GM19239 (cell line): ENCODE measurements around the gene RTN4RL1.

Source experiments
- DNase-seq: peaks from one replicate; pipeline ENCODE4 v3.0.0; 2011; ENCODE audit warnings: low spot score; ENCODE audit not compliant: insufficient read length
- FAIRE-seq: peaks from 2 replicates; lab custom pipeline; 2011; peaks lifted over from hg19 to GRCh38; lab: Jason Lieb, UNC

The RTN4RL1 gene

DNA sequence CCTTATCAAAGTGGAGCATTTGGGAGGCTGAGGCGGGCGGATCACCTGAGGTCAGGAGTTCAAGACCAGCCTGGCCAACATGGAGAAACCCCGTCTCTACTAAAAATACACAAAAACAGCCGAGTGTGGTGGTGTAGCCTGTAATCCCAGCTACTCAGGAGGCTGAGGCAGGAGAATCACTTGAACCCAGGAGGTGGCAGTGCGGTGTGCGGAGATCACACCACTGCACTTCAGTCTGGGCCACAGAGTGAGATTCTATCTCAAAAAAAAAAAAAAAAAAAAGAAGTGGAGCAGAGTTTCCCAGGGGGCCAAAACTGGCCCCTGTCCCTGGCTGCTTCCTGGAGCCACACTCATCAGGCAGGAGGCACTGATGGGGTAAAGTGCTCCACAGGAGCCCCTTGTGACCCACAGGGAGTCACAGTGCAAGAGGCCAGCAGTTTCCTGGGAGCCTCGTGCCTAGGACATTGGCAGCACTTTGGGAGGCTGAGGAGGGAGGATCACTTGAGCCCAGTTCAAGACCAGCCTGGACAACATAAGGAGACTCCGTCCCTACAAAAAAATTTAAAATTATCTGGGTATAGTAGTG lies 44.4 kb downstream of the RTN4RL1 start:
- DNase-seq (no peak), FAIRE-seq (no peak)

DNA sequence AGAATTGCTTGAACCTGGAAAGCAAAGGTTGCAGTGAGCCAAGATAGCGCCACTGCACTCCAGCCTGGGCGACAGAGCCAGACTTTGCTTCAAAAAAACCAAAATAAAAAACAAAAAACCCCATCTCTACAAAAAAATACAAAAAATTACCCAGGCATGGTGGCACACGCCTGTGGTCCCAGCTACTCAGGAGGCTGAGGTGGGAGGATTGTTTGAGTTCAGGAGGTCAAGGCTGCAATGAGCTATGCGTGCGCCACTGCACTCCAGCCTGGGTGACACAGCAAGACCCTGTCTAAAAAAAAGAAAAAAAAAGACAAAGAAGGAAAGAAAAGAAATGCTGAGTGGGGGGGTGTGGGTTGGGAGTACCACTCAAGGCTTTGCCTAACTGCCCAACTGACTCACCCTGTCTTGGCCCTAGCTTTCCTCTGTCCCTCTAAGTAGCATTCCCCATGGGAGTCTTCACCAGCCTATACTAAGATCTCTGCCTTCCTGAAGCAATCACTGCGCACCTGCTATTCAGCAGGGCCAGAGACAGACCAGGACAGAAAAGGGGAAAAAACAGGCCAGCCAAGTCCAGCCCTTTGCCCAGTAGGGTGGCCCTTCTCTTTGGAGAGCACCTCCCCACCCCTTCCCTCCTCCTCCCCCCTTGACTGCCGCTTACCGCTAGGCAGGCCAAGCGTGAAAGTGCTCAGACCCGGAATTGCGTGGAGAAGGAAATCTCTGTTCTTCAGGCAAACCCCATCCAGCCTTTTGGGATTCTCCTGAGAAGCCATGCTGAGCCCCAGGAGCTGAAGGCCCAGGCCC lies 45.8 kb downstream of the RTN4RL1 start:
- FAIRE-seq (no peak), DNase-seq (no peak)

DNA sequence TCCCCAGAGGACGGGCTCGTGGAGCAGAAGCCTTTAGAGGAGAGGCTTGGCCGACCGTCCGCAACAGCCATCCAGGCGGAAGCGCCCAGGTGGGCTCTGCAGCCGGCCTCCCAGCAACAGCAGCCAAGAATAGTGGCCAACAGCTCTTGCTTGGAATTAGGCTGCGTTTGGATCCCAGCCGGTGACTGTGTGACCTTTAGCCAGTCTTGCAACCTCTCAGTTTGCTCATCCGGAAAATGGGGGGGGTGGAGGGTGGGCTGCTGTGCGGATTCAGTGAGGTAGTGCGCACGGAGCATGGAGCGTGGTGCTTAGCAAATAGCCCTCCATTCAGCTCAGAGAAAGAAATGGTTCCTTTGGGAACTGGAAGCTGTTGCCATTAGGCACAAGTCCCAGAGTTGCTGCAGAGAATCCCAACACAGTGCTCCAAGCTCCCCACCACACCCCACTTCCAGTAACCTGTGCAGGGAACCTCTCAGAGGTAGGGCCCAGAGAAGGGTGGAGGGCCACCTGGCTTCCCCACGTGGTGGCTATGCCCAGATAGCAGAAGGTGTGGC lies 46.7 kb downstream of the RTN4RL1 start:
- no peak for FAIRE-seq

DNA sequence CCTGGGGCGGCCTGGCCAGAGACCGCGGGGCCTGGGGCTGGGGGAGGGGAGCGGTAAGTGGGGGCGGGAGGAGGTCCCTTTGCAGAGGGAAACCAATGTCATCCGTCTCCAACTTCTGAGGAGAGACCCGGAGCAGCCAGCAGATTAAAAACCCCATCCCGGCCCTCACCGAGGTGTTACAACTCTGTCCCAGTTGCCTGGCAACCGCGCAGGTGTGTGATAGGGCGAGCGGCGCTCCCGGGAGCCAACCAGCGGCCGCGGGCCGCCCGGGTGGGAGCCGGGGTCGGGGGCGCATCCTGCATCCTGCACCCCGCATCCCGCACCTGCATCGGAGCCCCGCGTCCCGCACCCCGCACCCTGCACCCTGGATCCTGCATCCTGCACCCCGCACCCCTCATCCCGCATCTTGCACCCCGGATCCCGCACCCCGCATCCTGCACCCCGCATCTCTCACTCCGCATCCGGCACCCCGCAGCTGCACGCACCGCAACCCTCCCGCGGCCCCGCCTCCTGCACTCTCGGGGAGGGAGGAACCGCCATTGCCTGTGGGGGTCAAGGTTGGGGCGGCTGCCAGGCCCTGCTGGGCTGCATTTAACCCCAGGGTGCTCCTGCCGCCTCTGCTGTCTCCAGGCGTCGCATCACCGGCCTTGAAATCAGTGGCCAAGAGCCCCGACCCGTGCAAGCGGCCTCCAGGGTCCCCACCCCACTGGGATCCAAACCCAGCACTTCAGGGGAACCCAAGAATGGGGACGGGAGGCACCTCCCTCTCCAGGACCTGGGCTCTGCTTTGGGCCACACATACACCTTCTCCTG lies 47.3 kb downstream of the RTN4RL1 start:
- DNase-seq (no peak), FAIRE-seq (no peak)

More for the DNA sequence above, 46.7 kb downstream of the RTN4RL1 start:
- no peak for DNase-seq

DNA sequence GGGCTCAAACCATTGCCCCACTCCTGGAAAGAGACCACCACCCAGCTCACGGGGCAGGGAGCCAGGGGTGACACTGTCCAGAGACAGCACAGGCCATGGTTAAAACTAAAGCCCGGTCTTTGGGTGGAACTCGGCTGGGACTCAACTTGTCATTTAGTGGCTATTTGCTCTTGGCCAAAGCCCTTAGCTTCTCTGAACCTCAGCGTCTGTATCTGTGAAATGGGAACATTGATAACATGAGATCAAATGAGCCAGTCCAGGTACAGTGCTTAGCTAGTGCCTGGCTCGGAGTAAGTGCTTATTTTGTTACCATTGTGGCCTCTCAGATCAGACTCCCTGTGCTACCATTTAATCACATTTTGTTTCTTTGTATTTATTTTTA lies 48.5 kb downstream of the RTN4RL1 start:
- FAIRE-seq, result no peak
- no peak for DNase-seq

DNA sequence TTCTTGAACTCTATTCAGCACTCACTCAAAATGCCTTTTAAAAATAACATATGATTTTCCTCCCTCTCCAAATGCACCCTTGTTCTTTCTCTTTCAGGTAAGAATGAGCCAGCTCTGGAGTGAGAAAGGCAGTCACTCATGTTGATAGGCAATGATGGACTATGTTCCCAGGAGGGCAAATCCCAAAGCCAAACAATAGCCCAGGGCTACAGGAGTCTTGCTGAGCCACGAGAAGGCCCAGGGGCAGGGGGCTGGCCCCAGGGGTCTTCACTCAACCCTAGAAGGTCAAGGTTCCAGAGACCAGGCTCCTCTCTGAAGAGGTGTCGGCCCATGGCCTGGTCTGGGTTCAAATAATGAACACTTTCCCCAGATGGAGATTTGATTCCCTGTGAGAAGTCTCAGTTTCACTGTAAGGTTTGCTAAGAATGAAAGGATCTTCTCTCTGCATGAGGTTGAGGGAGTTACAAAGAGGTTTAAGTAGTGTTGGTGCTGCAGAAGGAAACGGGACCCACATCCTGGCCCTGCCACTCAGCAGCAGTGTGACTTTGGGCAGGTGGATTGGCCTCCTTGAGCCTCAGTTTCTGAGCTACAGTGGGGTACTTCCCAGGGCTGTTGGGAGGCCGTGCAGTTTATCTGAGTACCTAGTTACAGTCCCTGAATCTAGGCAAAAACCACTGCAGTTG lies 49.0 kb downstream of the RTN4RL1 start:
- DNase-seq (no peak), FAIRE-seq (no peak)

DNA sequence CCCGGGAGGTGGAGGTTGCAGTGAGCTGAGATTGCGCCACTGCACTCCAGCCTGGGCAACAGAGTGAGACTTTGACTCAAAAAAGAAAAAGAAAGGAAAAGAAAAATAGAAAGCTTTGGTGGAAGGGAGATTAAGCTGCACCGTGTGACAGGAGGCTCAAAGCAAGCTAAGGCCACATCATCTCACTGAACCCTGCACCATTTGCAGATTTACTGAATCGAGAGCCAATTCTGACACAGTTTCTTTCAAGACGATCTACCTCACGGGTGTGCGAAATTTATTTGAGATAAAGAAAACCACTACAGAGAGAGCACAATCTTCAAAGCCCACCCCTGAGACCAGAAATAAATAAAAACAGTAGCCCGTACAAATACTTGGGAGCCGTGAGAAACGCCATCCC lies 49.6 kb downstream of the RTN4RL1 start:
- no peak for DNase-seq
- FAIRE-seq, result no peak

DNA sequence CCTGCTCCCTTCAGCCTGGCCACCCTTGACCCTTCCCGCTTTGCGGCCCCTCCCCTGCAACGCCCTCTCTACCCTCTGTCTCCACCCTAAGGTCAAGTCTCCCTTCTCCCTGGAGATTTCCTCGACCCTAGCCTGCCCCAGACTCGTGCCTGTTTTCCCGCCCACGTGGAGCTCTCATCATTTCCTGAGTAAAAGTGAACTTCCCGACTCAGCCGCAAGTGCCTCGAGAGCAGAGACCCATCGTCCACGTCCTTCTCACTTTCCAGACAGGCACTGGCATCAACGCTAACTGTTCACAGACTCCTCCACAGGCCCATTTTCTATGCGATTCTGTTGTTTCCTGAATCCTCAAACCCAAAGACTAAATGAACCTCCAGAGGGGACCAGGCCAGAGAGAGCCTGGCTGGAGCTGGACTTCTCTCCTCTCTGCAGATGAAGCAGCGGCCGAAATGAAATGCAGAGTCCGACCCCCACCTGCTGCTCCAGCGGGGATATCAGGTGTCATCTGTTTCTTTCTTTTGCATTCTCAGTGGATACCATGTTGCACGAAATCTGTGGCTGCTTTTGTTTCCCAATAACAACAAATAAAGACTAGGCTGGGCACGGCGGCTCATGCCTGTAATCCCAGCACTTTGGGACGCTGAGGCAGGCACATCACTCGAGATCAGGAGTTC lies 52.5 kb downstream of the RTN4RL1 start:
- FAIRE-seq (no peak), DNase-seq (no peak)

DNA sequence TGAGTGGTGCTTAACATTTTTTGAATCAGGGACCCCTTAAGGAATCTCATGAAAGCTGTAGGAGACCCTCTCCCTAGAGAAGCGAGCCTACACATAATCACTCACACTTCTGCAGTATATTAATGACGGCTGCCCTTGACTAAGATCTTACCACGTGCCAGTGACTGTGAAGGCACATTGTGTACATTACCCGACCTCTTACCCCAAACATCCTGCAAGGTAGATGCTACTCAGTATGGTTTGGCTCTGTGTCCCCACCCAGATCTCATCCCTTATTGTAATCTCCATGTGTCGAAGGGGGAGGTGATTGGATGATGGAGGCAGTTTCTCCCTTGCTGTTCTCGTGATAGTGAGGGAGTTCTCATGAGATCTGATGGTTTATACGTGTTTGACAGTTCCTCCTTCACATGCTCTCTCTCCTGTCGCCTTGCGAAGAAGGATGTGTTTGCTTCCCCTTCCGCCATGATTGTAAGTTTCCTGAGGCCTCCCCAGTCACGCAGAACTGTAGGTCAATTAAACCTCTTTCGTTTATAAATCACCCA lies 54.2 kb downstream of the RTN4RL1 start:
- FAIRE-seq, result no peak
- DNase-seq, result no peak

DNA sequence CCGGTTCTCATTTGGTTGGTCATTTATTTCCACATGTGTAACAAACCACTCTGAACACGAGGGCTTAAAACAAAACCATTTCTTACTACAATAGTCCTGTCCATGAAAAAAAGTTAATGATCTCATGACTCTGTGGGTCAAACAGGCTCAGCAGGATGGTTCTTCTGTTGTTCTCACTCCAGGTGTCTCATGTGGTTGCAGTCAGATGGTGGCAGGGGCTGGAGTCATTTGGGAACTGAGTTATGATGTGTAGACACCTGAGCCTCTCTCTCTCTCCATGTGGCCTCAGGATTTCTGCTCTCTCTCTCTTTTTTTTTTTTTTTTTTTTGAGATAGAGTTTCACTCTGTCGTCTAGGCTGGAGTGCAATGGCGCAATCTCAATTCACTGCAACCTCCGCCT lies 55.4 kb downstream of the RTN4RL1 start:
- FAIRE-seq, result no peak
- DNase-seq, result no peak

DNA sequence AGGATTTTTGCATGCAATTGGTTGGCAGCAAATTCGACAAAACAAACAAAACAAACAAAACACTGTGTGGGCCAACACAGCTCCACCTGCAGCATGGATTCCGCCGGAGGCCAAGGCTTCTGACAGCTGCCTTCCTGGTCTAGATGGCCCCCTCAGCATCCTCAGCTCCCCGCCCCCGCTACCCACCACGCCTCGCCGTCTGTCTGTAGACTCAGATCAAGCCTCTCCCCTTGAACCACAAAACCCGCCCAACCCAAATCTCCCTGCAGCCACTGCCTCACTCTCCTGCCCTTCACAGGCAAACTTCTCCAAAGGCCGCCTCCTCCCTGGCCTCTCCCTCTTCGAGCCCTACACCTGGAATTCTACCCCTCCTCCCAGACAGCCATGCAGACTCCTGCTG lies 57.9 kb downstream of the RTN4RL1 start:
- FAIRE-seq, result no peak
- DNase-seq, result no peak

DNA sequence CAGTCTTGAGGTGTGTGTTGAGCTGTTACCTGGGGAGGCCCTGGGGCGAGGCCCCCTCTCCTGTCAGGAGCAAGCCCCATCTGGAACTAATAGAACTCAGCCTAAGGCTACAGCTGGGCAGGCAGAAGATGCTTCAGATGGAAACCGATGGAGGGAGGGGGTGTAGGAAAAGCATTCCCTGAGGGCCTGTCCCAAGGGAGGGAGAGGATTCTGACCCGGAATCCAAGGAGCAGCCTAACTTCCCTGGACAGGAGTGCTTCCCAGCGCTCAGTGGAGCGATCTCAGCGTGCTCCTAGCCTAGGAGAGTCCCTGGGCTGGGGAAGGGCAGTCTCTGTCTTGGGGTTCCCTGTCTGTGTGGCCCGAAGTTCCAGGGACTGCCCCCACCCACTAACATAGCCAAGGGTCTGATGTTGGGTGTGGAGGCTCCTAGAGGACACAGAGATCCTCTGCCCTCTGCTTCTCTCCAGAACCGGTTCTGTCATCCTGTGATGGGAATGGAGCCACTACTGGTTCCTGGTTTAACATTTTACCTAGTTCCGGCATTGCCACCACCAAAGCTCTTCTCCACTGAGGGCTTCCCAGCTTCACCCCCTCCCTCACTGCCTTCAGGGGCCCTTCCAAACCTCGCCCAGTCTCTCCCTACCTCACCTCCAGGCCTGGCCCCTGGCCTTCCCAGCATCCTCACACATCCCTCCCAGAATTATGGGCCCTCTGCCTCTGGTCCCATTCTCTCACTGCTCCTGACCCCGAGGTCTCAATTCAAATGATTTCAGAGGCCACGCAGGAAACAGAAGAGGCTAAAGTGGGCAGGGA lies 58.7 kb downstream of the RTN4RL1 start:
- DNase-seq (no peak), FAIRE-seq (no peak)

DNA sequence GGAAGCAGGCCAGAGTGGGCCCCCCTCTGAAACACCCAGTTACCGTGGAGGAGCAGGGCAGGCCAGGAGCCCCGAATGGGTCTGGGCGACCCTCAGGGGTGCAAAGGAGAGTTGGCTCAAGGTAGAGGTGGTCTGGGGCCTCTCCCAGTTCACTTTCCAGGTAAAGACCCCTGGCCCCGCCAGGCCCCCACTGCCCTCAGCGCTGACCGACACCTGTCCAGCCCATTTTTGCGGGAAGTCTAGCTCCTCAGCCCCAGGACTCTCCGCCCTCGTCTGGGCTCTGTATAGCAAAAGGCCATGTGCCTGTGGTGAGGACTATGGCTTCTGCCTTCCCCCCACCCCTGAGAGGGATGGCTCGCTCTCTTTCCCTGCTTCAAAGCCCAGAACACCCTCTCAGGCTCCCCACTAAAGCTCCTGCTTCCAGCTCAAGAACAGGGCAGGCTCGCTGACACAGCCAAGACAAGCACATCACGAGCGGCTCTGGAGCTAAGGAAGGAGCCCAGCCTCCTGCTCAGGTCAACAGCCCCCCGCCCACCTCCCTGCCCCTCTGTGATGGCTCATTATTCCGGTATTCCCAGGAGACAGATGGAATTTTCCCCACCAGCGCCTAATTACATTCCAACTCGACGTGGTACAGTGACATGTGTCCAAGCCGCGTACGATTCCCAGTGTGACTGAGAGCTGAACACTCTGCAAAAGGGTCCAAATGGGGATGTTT lies 59.4 kb downstream of the RTN4RL1 start:
- FAIRE-seq, result no peak
- DNase-seq, result no peak

DNA sequence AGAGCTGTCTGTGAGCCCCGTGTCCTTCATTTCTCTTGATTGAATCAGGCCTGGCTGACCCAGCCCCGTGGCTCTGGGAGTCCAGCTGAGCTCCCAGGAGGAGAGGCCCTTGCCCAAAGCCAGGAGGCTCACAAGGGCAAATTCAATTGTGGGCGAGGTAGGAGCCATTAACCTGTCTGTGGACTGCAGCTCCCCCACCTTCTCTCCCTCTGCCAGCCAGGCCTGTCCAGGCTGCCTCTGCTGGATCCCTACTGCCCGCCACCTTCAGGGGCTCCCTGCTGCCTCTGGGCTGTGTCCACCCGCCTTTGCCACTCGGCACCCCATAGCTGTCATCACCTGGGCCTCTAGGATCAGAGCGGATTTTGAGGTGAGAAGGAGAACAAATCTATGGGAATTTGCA lies 61.9 kb downstream of the RTN4RL1 start:
- FAIRE-seq, result no peak

DNA sequence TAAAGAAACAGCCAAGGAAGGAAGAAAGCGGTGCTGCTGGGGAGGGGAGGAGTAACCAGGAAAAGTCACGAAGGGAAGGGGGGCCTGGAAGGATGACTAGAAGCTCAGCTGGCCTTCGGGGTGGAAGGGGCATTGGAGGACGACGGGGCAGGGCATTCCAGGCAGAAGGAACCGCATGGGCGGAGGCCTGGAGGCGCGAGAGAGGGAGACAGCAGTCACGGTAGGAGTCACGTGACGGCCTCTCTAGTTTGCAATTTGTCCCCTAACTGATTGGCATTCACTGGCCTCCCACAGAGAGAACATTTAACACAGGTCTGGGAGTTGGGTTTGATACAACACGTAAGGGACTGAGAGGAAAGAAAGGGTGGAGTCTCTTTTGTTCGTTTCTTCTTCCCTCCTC lies 63.9 kb downstream of the RTN4RL1 start:
- FAIRE-seq, result no peak
- no peak for DNase-seq

More for the DNA sequence above, 61.9 kb downstream of the RTN4RL1 start:
- no peak for DNase-seq

DNA sequence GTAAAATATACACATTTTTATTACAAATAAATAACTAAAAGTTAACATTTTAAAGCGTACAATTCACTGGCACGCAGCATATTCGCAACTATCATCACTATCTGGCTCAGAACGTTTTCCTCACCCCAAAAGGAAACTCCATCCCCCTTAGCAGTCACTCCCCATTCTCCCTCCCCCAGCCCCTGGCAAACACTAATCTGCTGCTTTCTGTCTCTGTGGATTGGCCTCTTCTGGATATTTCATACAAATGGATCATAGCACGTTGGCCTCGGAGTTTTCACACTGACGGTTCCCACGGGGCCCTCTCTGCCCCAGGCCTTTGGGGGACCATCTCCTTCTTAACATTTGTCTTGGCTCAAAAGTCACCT lies 64.6 kb downstream of the RTN4RL1 start:
- DNase-seq (no peak), FAIRE-seq (no peak)

DNA sequence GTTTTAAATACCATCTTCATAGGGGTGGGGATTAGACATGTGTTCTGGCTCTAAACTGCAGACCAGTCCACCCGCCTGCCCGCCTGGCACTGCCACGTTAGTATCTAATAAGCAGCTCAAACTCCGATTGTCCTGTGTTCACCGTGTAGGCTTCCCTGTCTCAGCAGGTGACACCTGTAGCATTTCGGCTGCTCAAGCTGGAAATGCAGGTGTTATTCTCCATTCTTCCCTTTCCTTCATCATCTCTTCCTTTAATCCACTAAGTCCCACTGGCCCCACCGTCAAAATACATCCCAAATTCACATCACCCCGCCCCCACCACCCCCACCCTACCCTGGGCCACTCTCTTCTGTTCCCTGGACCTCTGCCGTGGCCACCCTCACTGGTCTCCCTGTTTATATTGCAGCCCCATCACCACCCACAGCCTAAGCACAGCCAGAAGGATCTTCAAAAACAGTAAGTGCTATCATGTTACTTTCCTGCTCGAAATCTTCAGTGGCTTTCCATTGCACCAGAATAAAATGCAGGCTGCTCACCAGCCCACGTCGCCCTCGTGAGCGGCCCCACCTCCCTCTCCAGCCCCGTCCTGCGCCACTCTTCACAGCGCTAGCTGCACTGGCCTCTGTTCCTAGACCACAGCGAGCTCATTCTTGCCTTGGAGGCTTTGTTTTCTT lies 65.1 kb downstream of the RTN4RL1 start:
- DNase-seq (no peak), FAIRE-seq (no peak)
